ENCODE measurements around the gene DGKB.

DNA sequence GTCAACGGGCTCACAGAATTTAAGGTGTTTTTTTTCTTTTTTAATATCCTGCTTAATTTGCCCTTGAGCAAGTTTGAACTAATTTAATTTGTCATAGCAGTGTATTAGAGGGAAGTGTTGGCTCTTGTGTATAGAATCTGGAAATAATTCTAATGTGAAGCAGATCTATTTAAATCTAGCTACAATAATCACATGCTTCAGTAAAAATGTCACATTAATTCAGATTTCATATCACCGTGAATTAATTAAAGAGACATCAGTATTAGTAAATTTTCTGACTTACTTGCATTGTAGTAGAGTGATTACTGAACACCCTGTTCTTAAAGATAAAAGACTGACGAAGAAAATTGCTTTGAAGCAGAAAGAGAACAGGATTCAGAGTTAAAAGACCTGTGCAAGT, 124.7 kb downstream of the DGKB start:
- no peak for TF ChIP-seq POLR2A (IDR thresholded peaks at IDR 0.05; ENCODE audit: low read depth, low read length)
- TF ChIP-seq TAF1 (IDR thresholded peaks at IDR 0.05; ENCODE audit: low read depth, low read length): no peak
- no peak for TF ChIP-seq POLR2AphosphoS5 (IDR thresholded peaks at IDR 0.05; ENCODE audit: low read depth, low read length)
- TF ChIP-seq SPI1 (IDR thresholded peaks at IDR 0.05; ENCODE audit: low read depth, low read length): no peak
- TF ChIP-seq PAX5 (IDR thresholded peaks at IDR 0.05; ENCODE audit: insufficient read depth, low read length, severe bottlenecking): no peak
- TF ChIP-seq POU2F2 (IDR thresholded peaks at IDR 0.05; ENCODE audit: low read depth, low read length): no peak
